Fibroblast of the aortic adventitia (primary cell): ENCODE measurements around the gene RPL34. TPM values are rescaled to one million over a fixed set of nuclear protein-coding genes. Genes with fewer than 3 reads are reported as not detected.
A peak's percentile ranks its signal among the peaks of the same experiment; 100 is the strongest.

Source experiments
- DNase-seq: peaks from one replicate; pipeline ENCODE4 v3.0.0-alpha.2; 2010; ENCODE audit warnings: low read depth
- H3K4me3 ChIP-seq: 2 replicates; pipeline ENCODE4 v1.5.1; 2011; ENCODE audit warnings: low read depth, mild to moderate bottlenecking, control low read depth, low read length, moderate library complexity
- CTCF ChIP-seq: IDR thresholded peaks from 2 replicates; pipeline ENCODE4 v1.5.1; 2011; ENCODE audit warnings: mild to moderate bottlenecking, low read length, control low read depth, inconsistent platforms; ENCODE audit not compliant: insufficient read depth
- total RNA-seq: library from RNA; depleted of rRNA; stranded (reverse); fragments of >200 nt; gene quantifications from 2 replicates; pipeline ENCODE4 v1.2.3, GENCODE V29; 2012; ENCODE audit warnings: low replicate concordance

The RPL34 gene
- total RNA-seq, 1 donor = 1,226 TPM

- DNase-seq = peak; percentile 28
- TF ChIP-seq CTCF = peak; percentile 30
- H3K4me3 ChIP-seq = no peak overlapping the region
Measured at GRCh38 chr4:108637856-108638255, 17.5 kb downstream of the RPL34 start.

- DNase-seq = peak; percentile 56
- no peak for TF ChIP-seq CTCF
- no peak overlapping the region for H3K4me3 ChIP-seq
Measured at GRCh38 chr4:108644237-108644636, 23.9 kb downstream of the RPL34 start.

GRCh38 chr4:108646706-108647105 lies 26.3 kb downstream of the RPL34 start:
- no peak for DNase-seq
- TF ChIP-seq CTCF = no peak
- no peak overlapping the region for H3K4me3 ChIP-seq

- peak overlapping the region; percentile 46 for H3K4me3 ChIP-seq
- no peak for TF ChIP-seq CTCF
- no peak for DNase-seq
Measured at GRCh38 chr4:108649863-108650211, 29.5 kb downstream of the RPL34 start.

- DNase-seq = peak; percentile 98
- peak; percentile 23 for TF ChIP-seq CTCF
- peak within 1 kb of the TSS; percentile 84 for H3K4me3 ChIP-seq
Measured at GRCh38 chr4:108650212-108651013, 30.0 kb downstream of the RPL34 start, which contains the start of gene OSTC. OSTC (plus strand) TSS chr4:108650599; CDS start chr4:108650656, 57 bp downstream.

GRCh38 chr4:108651014-108651791 lies 30.8 kb downstream of the RPL34 start:
- TF ChIP-seq CTCF = no peak
- peak; percentile 70 for DNase-seq
- H3K4me3 ChIP-seq = peak overlapping the region; percentile 84
